ENCODE measurements around the gene WDR43.
"Not testable (repeated sequence)": the region's sequence is repeated elsewhere in the genome, so short reads cannot be mapped to it uniquely, and the experiment has no call there.

WDR43 gene

GRCh38 chr2:28962505-28962904, 68.0 kb downstream of the WDR43 start:
- no peak for DNase-seq (ENCODE audit: low read depth)

- no peak for DNase-seq (ENCODE audit: low read depth)
These were observed 76.1 kb downstream of the WDR43 start for GRCh38 chr2:28970464-28971160.

DNA sequence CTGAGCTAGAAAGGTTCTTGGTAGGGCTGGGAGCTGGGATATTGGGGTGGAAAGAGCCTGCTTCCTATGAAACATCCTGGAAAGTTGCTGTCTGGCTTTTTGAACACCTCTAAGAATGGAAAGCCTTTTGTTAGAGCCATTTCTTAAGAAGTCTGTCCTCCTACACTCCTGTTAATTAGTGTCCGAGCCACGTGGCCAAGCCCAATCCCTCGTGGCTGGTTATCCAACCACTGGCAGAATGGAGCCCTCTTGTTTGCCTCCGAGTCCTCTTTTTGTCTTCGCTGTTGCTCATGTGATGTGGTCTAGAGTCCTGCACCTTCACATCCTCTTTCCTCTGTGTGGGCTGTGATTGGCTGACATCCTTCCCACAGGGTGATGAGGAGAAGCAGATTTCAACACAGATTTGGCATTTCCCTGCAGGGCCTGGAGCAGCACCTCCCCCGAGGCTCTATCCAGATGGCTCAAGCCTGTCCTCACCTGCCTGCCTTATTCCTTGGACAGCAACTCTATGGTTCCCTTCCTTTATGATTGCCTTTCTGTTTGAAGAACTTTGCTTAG, 78.4 kb downstream of the WDR43 start:
- no peak for DNase-seq (ENCODE audit: low read depth)

DNA sequence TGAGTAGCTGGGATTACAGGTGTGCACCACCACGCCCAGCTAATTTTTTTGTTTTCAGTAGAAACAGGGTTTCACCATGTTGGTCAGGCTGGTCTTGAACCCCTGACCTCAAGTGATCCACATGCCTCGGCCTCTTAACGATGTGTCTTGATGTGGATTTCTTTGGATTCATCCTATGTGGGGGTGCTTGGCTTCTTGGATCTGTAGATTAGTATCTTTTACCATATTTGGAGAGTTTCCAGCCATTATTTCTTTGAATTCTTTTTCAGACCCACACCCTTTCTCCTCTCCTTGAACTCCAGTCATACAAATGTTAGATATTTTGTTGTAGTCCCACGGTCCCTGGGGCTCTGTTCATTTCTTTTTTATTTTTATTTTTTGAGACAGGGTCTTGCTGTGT, 79.8 kb downstream of the WDR43 start:
- no peak for DNase-seq (ENCODE audit: low read depth)

DNA sequence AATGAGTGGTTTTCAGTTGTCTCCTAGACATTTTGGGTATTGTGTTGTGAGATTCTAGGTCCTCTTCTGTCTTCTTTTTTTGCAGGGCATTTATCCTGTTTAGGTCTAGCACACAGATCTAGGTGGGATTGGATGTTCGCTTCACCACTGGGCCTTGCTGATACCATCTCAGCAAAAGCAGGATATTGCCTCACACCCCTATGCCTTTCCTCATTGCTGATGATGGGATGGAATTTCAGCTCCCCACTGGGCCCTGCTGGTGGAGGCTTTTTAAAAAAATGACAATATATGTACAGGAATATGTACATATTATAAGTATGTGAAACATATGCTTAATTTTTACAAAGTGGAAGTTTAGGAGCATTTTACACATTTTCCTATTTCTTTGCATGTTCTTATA, 81.2 kb downstream of the WDR43 start:
- DNase-seq (ENCODE audit: low read depth), result no peak

DNA sequence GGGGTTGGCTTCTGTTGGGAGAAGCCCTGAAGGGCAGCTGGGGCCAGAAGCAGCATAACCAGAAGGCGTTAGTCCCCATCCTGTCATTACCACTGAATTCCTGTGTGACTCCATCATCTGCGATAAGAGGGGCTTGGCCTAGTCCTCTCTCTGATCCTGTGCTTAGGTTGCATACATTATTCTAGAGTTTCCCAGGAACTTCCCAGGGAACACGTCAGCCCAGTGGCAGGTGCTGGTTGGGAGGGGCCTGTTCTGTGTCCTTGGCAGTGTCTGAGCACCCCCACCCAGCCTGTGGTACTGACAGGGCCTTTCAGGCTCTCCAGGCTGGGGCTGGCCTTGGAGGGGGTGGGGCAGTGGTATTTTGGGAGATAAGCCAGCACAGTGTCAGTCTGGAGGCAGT, 82.1 kb downstream of the WDR43 start:
- no peak for DNase-seq (ENCODE audit: low read depth)

GRCh38 chr2:28977176-28977875, 82.9 kb downstream of the WDR43 start:
- no peak for DNase-seq (ENCODE audit: low read depth)

- DNase-seq (ENCODE audit: low read depth), result not testable (repeated sequence)
These were observed 83.5 kb downstream of the WDR43 start for GRCh38 chr2:28978001-28978400.

- no peak for DNase-seq (ENCODE audit: low read depth)
These were observed 84.1 kb downstream of the WDR43 start for GRCh38 chr2:28978606-28979005.

- DNase-seq (ENCODE audit: low read depth), result no peak
These were observed 84.6 kb downstream of the WDR43 start for GRCh38 chr2:28979041-28979440.

DNA sequence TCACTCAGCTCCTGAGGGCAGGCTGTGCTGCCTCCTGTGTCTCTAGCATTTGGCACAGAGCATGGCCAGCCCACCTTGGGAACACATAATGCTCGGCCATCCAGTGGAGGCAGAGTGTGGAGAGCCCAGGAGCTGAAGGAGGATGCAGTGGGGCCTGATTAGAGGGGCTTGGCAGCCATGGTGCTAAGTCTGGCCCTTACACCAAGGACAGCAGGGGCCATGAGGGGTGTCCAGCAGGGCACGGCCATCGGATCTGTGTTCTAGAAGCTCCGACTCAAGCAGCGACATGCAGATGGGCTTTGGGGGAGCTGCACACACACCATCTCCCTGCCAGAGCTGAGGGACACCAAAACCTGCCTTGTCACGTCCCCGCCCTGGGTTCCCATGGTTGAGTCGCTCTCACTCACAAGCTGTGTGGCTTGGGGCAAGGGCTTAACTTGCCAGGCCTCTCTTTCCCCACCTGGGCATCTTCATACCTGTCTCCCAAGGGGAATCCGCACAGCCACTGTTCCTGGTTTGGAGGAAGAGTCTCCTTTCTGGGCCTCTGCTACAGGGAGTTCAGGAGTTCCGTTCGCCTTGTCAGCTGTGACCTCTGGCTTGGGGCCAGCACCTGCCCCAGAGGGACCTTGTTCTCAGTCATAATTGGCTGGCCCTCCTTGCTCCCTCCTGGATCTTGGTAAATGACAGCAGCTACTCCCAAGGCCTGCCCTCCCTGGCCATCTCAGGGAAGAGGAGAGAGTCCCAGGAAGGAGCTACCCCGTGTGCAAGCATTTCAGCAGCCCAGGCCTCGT, 85.3 kb downstream of the WDR43 start:
- no peak for DNase-seq (ENCODE audit: low read depth)

GRCh38 chr2:28980368-28981015, 86.0 kb downstream of the WDR43 start:
- DNase-seq (ENCODE audit: low read depth), result no peak

- DNase-seq (ENCODE audit: low read depth), result no peak
These were observed 86.6 kb downstream of the WDR43 start, which contains the start of gene TOGARAM2 for GRCh38 chr2:28981016-28981441. TOGARAM2 (plus strand) TSS chr2:28981298; CDS start chr2:28994835, 13,537 bp downstream.

GRCh38 chr2:28981620-28982376, 87.3 kb downstream of the WDR43 start:
- no peak for DNase-seq (ENCODE audit: low read depth)

GRCh38 chr2:28982381-28982950, 88.0 kb downstream of the WDR43 start:
- DNase-seq (ENCODE audit: low read depth), result no peak

GRCh38 chr2:28986429-28986828, 92.0 kb downstream of the WDR43 start:
- no peak for DNase-seq (ENCODE audit: low read depth)

GRCh38 chr2:28989973-28990372, 95.5 kb downstream of the WDR43 start:
- no peak for DNase-seq (ENCODE audit: low read depth)

GRCh38 chr2:28990445-28990844, 96.0 kb downstream of the WDR43 start:
- no peak for DNase-seq (ENCODE audit: low read depth)

DNA sequence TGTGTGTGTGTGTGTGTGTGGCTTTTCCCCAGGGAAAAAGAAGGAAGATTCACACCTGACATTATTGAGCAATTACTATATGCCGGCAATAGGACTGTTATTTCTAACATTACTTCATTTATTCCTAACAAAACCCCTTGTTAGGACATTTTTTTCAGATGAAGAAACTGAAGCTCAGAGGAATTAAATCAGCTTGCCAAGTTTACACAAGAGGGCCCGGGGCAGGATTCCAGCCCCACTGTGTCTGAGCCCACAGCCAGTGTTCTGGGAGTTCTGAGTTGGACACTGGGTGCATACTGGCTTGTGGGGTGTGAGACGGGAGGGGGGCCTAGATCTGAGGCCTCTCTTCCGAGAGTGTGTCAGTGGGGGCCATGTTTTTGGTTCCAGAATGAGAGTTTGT, 96.6 kb downstream of the WDR43 start:
- no peak for DNase-seq (ENCODE audit: low read depth)

DNA sequence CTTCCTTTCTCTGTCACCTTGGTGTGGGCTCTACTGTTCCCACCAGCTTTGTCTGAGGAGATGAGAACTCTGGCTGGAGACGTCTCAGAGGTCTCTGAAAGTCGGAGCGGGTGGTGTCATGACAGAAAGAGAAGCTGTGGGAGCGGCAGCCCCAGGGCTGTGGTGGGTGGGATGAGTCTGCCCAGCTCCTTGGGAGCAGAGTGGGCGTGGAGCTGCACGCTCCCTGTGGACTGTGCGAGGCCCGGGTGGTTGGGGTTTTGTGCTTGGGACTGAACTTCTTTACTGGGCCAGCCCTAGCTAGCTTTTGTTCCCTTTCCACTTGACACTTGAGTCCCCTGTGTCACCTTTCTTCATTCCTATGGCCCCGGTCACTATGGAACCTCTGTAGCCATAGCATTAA, 97.0 kb downstream of the WDR43 start:
- no peak for DNase-seq (ENCODE audit: low read depth)

Data from stimulated activated CD8-positive, alpha-beta memory T cell treated with anti-CD3 and anti-CD28 coated beads, Interleukin-7, amount 100 ng/mL, for 24 hours (primary cell).